Fibroblast of lung (primary cell): ENCODE data around the gene TBX10. TPM values are rescaled to one million over a fixed set of nuclear protein-coding genes. Genes with fewer than 3 reads are reported as not detected.
A peak's percentile ranks its signal among the peaks of the same experiment; 100 is the strongest.
"Not testable (repeated sequence)": the region's sequence is repeated elsewhere in the genome, so short reads cannot be mapped to it uniquely, and the experiment has no call there.

Experiments
- DNase-seq, 2 donors: peaks; one replicate each; pipeline versions ENCODE4 v3.0.0 to v3.0.0-alpha.2; 2010; ENCODE audit warnings: low read depth in 2 of 2
- H2AFZ ChIP-seq: 2 replicates; pipeline ENCODE4 v1.5.1; 2012; ENCODE audit warnings: low read length, control low read depth, inconsistent platforms
- H3K27ac ChIP-seq: 2 replicates; pipeline ENCODE4 v1.5.1; 2011; ENCODE audit warnings: low read length, control low read depth; ENCODE audit not compliant: insufficient read depth
- H3K27me3 ChIP-seq: 2 replicates; pipeline ENCODE4 v1.5.1; 2011; ENCODE audit warnings: mild to moderate bottlenecking, low read length; ENCODE audit not compliant: control insufficient read depth, insufficient read depth
- H3K36me3 ChIP-seq: 2 replicates; pipeline ENCODE4 v1.5.1; 2011; ENCODE audit warnings: low read length; ENCODE audit not compliant: control insufficient read depth, insufficient read depth
- H3K4me1 ChIP-seq: 2 replicates; pipeline ENCODE4 v1.5.1; 2011; ENCODE audit warnings: low read length; ENCODE audit not compliant: control insufficient read depth, insufficient read depth; ENCODE audit errors: extremely low read depth
- H3K4me2 ChIP-seq: 2 replicates; pipeline ENCODE4 v1.5.1; 2011; ENCODE audit warnings: low read length, control low read depth; ENCODE audit not compliant: insufficient read depth; ENCODE audit errors: extremely low read depth
- H3K4me3 ChIP-seq, 4 experiments: fragments of 200-600 bp in 1 of 4; sonication (generic) in 1 of 4; replicated peaks in 1 of 4; 2 replicates each; pipeline ENCODE4 v1.5.1; 2011 to 2016; ENCODE audit warnings: low read length in 4 of 4, low read depth in 3 of 4, mild to moderate bottlenecking in 3 of 4, control low read depth in 2 of 4, inconsistent platforms in 1 of 4, mixed read lengths in 1 of 4; ENCODE audit not compliant: insufficient read depth in 1 of 4; ENCODE audit errors: control extremely low read depth in 1 of 4
- H3K79me2 ChIP-seq: 2 replicates; pipeline ENCODE4 v1.5.1; 2012; ENCODE audit warnings: mild to moderate bottlenecking, low read length, inconsistent platforms; ENCODE audit not compliant: control insufficient read depth, insufficient read depth
- H3K9ac ChIP-seq: 2 replicates; pipeline ENCODE4 v1.5.1; 2011; ENCODE audit warnings: mild to moderate bottlenecking, low read length, control low read depth; ENCODE audit not compliant: insufficient read depth
- H3K9me3 ChIP-seq: 2 replicates; pipeline ENCODE4 v1.5.1; 2012; ENCODE audit warnings: low read depth, low read length; ENCODE audit not compliant: control insufficient read depth, insufficient read depth
- H4K20me1 ChIP-seq: 2 replicates; pipeline ENCODE4 v1.5.1; 2011; ENCODE audit warnings: low read length; ENCODE audit not compliant: control insufficient read depth, insufficient read depth; ENCODE audit errors: extremely low read depth
- EZH2 ChIP-seq: IDR thresholded peaks from 2 replicates; pipeline ENCODE4 v1.5.1; 2012; ENCODE audit warnings: low read length, control low read depth, mild to moderate bottlenecking; ENCODE audit errors: missing control alignments
- polyA plus RNA-seq, 2 donors: library from polyadenylated mRNA; depleted of rRNA in 1 of 2; stranded (reverse) in 1 of 2; unstranded in 1 of 2; fragments of >200 nt; gene quantifications; 2 replicates each; pipeline ENCODE4 v1.2.1, GENCODE V29; 2011 to 2012; ENCODE audit warnings: missing spikeins in 1 of 2
- total RNA-seq: library from RNA; depleted of rRNA; stranded (reverse); fragments of >200 nt; gene quantifications from 2 replicates; pipeline ENCODE4 v1.2.1, GENCODE V29; 2014
- TF ChIP-seq, protein P1 (sequence below), 2 donors: IDR thresholded peaks in 1 of 2; conservative IDR thresholded peaks in 1 of 2; 1 replicate in 1 of 2; 2 replicates in 1 of 2; pipeline ENCODE4 v1.5.1; 2011 to 2012; ENCODE audit warnings: low read length in 2 of 2, control low read depth in 1 of 2, inconsistent platforms in 1 of 2, low read depth in 1 of 2, mild to moderate bottlenecking in 1 of 2

The TBX10 gene
- total and polyA plus RNA-seq, 2 donors (not counting 1 experiment from before 2014, with no cell fraction given), result not detected

DNA sequence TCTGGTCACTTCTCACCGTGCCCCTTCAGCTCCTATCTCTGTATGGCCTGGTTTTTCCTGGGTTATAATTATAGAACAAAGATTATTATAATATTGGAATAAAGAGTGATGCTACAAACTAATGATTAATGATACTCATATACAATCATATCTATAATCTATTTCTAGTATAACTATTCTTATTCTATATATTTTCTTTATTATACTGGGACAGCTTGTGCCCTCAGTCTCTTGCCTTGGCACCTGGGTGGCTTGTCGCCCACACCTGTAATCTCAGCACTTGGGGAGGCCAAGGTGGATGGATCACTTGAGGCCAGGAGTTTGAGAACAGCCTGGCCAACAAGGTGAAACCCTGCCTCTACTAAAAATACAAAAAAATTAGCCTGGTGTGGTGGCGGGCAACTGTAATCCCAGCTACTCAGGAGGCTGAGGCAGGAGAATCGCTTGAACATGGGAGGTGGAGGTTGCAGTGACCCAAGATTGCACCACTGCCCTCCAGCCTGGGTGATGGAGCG lies 20.1 kb upstream of the TBX10 start:
- H3K9me3 ChIP-seq, H4K20me1 ChIP-seq, H3K4me3 ChIP-seq, H3K27me3 ChIP-seq, H3K36me3 ChIP-seq, H3K4me1 ChIP-seq, H3K79me2 ChIP-seq, H3K4me2 ChIP-seq, H2AFZ ChIP-seq, H3K27ac ChIP-seq, DNase-seq, H3K9ac ChIP-seq: not testable (repeated sequence)

DNA sequence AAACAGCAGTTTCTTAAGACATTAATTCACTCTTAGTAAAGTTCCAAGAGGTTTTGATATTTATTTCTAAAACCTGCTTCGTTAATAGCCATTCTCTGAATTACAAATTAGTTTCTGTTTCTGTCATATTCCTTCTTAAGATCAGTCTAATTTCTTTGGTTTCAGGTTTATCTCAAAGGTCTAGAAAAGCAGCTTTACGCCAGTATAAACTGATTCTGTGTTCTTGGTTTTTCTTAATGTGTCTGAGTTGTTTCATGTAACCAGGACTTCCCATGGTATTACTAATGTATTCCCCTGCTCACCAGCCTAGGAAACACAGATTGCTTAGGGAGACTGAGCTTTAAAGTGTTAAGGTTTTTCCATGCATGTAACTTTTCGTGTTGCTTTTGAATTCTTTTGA lies 17.7 kb upstream of the TBX10 start:
- no peak overlapping the region for H2AFZ ChIP-seq
- no peak overlapping the region for H3K4me3 ChIP-seq
- H3K36me3 ChIP-seq, result no peaks in the 10 kb centered on the region
- H3K27me3 ChIP-seq, result no peaks in the 10 kb centered on the region
- H3K4me1 ChIP-seq, result no peaks in the 10 kb centered on the region
- H3K9ac ChIP-seq, result no peak overlapping the region
- H3K79me2 ChIP-seq, result no peaks in the 10 kb centered on the region
- no peak for DNase-seq
- no peak overlapping the region for H3K4me2 ChIP-seq
- H3K9me3 ChIP-seq, result no peaks in the 10 kb centered on the region
- H4K20me1 ChIP-seq, result no peaks in the 10 kb centered on the region
- H3K27ac ChIP-seq, result no peak overlapping the region
- TF ChIP-seq EZH2, result no peak
- TF ChIP-seq, protein P1, sequence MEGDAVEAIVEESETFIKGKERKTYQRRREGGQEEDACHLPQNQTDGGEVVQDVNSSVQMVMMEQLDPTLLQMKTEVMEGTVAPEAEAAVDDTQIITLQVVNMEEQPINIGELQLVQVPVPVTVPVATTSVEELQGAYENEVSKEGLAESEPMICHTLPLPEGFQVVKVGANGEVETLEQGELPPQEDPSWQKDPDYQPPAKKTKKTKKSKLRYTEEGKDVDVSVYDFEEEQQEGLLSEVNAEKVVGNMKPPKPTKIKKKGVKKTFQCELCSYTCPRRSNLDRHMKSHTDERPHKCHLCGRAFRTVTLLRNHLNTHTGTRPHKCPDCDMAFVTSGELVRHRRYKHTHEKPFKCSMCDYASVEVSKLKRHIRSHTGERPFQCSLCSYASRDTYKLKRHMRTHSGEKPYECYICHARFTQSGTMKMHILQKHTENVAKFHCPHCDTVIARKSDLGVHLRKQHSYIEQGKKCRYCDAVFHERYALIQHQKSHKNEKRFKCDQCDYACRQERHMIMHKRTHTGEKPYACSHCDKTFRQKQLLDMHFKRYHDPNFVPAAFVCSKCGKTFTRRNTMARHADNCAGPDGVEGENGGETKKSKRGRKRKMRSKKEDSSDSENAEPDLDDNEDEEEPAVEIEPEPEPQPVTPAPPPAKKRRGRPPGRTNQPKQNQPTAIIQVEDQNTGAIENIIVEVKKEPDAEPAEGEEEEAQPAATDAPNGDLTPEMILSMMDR (conservative IDR thresholded peaks at IDR 0.05 in 1 of 2, IDR thresholded peaks at IDR 0.05 in 1 of 2; ENCODE audit: low read depth in 1 of 2, low read length in 2 of 2), result no peak

DNA sequence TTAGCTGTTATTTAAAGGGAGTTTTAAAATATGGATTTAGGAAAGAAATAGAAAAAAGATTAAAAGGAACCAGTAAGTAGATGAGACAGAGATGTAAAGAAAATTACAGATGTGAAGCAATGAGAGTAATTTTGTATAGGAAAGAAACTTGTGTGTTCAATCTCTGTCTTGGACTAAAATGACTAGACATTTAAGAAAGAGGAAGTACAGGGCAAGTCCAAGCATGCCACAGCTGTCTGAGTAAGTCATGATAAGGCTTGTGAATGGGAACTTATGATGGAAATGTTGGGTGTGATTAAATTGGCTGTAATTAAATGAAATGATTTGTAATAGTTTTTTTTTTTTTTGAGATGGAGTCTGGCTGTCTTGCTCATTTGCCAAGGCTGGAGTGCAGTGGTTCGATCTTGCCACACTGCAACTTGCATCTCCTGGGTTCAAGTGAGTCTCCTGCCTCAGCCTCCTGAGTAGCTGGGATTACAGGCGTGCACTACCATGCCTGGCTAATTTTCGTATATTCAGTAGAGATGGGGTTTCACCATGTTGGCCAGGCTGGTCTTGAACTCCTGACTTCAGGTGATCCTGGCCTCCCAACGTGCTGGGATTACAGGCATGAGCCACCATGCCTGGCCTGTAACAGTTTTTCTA lies 16.8 kb upstream of the TBX10 start:
- H3K4me2 ChIP-seq, result no peak overlapping the region
- H3K36me3 ChIP-seq, result no peaks in the 10 kb centered on the region
- no peak overlapping the region for H3K4me3 ChIP-seq
- DNase-seq, result peak; percentile 22 to 33
- no peaks in the 10 kb centered on the region for H4K20me1 ChIP-seq
- no peak overlapping the region for H2AFZ ChIP-seq
- H3K9me3 ChIP-seq, result no peaks in the 10 kb centered on the region
- no peak for TF ChIP-seq EZH2
- TF ChIP-seq, protein P1 (conservative IDR thresholded peaks at IDR 0.05 in 1 of 2, IDR thresholded peaks at IDR 0.05 in 1 of 2; ENCODE audit: low read depth in 1 of 2, low read length in 2 of 2), result no peak
- H3K27ac ChIP-seq, result no peak overlapping the region
- no peaks in the 10 kb centered on the region for H3K27me3 ChIP-seq
- no peaks in the 10 kb centered on the region for H3K79me2 ChIP-seq
- no peaks in the 10 kb centered on the region for H3K4me1 ChIP-seq
- H3K9ac ChIP-seq, result no peak overlapping the region
